ENCODE data around the gene TTLL10.
A peak's percentile ranks its signal among the peaks of the same experiment; 100 is the strongest.
"Not testable (repeated sequence)": the region's sequence is repeated elsewhere in the genome, so short reads cannot be mapped to it uniquely, and the experiment has no call there.

TTLL10 gene

DNA sequence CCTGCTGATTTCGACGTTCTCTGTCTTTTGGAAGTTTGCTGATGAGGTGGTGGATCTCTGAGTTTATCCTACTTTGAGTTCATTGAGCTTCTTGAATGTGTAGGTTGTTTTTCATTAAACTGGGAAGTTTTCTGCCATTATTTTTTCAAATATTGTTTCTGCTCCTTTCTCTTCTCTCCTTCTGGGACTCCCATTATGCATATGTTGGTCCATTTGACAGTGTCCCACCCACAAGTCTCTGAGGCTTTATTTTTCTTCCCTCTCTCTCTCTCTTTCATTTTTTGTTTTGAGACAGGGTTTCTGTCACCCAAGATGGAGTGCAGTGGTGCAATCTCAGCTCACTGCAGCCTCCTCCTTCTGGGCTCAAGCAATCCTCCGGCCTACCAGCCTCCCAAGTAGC lies 21.0 kb downstream of the TTLL10 start:
- DNase-seq = no peak

DNA sequence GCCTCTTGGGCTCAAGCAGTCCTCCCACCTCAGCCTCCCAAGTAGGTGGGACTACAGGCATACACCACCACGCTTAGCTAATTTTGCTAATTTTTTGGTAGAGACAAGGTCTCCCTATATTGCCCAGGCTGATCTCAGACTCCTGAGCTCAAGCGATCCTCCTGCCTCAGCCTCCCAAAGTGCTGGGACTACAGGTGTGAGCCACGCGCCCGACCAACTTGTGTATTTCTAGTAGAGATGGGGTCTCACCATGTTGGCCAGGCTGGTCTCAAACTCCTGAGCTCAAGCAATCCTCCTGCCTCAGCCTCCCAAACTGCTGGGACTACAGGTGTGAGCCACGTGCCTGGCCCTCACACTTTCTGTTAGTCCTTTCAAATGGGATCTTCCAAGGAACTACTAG lies 22.0 kb downstream of the TTLL10 start:
- not testable (repeated sequence) for DNase-seq

DNA sequence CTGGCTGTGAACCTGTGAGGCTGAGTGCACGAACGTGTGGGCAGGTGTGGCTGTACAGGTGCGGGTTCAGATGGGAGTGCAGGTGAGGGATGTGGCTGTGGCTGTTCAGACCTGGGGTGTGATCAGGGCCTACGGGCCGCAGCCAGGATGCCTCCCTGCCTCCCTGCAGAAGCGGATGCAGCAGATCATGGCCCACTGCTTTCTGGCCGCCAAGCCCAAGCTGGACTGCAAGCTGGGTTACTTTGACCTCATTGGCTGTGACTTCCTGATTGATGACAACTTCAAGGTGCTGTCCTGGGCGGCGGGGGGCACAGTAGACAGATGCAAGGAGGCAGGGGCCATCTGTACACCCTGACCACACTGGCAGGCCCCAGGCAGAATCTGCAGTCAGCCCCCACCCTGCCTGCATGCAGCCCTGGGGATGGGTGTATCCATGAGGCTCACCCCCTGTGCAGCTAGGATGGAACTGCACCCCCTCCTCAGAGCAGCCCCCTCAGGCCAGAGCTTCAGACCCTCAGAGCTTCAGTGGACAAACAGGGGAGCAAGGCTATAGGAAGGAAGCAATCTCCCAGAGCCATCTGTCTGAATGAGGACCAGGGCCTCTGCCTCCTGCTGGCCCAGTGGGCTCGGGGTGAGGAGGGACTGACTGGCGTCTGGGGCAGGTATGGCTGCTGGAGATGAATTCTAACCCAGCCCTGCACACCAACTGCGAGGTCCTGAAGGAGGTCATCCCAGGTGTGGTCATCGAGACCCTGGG lies 22.9 kb downstream of the TTLL10 start:
- no peak for DNase-seq

DNA sequence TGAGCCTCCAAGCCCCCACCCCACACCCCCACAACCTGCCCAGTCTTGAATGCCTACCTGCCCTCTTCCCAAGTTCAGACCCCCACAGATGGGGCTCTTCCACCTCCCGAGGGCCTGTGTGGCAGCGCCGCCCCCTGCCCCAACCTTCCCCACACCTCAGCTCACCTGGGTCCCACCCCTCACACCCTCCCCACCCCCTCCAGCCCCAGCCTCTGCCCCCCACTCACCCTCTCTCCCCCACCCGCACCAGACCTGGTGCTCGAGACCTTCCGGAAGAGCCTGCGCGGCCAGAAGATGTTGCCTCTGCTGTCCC lies 23.5 kb downstream of the TTLL10 start:
- no peak for DNase-seq

DNA sequence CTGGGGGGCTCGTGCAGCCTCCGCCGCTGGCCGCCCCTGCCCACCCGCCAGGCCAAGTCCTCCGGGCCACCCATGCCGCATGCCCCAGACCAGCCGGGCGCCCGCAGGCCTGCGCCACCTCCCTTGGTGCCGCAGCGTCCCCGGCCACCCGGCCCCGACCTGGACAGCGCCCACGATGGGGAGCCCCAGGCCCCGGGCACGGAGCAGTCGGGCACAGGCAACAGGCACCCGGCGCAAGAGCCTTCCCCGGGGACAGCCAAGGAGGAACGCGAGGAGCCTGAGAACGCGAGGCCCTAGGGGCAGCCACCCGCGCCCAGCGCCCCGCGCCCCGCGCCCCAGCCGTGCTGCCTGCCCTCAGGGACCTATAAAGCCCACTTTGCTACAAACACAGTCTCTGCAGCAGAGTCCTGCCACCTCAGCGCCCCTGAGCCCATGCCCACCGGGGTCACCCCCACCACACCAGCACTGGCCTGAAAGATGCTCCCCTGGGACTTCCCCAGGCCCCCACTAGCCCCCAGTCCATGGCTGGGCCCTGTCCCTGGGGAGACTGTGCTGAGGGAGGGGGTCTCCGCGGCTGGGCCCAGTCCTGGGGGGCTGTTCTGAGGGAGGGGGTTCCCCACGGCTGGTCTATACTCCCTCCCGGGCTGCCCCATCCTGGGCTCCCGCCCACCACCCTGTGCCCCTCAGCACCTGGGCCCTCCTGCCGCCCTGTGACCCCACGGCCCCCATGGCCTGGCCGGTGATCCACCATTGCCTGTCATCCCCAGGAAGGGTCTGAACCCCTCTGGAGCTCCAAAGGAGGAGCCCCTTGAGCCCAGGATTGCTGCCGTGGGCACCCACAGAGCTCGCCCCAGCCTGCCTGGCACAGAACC lies 24.1 kb downstream of the TTLL10 start:
- DNase-seq = no peak

DNA sequence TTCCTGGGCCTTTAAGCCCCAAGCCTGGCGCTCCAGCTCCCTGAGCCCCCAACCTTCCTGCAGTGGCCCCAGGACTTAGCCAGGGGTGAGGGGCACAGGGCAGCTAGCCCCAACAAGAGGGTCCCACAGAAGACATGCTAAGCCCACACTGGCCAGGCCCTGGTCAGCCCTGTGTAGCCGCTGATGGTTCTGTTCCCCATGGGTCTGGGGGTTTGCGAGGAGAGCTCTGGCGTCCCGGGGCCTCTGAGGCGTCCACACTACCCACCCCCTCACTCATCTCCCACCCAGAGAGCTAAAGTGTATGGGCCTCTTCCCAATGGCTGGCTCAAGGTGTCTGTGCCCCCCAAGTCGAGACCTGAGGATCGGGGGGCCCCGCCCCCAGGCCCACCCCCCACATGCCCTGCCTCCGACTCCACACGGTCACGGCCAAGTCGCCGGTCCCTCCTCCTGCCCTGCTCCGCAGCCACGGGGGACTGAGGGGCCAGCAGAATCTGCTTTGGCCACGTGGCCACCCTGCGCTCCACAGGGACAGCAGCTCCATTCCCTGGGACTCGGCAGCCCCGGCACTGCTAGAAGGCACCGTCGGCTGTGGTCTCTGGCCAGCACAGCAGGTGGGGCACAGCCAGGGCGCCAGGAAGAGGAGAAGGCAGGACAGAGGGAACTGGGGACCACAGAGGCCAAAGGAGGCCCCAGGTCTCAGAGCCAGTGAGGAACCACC lies 24.9 kb downstream of the TTLL10 start:
- DNase-seq = no peak

DNA sequence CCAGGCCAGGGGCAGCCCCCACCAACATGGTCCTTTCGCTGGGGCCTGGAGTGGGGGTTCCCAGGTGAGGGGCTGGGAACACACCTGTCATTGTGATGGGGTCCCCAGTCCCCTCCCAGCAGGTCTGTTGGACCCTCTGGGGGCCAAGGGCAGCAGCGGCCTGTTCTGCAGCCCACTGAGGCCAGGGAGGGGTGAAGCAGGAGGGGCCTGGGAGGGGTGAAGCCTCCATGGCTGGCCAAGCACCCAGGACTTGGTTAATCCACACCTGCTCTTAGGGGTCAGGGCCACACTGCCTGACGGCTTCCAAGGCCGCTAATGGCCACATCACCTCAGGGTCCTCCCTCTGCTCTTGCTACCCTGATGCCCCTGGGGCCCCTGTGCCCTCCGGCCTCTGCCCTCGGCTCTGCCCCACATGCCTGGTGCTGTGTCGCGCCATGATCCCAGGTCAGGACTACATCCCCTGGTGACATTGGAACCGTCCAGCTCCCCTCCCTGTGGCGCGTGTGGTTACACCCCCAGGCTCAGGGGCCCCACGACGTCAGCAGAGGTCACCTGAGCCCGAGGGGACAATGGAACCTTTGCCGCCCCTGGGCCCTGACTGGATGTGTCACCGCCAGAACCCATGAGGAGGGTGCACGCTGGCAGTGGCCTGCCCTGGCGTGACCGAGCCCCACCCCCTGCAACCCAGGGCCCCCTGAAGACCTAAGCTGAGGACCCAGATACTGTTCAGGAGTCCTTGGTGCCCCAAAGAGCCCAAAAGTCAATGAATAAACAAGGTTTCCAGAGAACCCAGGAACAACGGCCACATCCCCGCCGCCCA lies 25.7 kb downstream of the TTLL10 start:
- DNase-seq = no peak

DNA sequence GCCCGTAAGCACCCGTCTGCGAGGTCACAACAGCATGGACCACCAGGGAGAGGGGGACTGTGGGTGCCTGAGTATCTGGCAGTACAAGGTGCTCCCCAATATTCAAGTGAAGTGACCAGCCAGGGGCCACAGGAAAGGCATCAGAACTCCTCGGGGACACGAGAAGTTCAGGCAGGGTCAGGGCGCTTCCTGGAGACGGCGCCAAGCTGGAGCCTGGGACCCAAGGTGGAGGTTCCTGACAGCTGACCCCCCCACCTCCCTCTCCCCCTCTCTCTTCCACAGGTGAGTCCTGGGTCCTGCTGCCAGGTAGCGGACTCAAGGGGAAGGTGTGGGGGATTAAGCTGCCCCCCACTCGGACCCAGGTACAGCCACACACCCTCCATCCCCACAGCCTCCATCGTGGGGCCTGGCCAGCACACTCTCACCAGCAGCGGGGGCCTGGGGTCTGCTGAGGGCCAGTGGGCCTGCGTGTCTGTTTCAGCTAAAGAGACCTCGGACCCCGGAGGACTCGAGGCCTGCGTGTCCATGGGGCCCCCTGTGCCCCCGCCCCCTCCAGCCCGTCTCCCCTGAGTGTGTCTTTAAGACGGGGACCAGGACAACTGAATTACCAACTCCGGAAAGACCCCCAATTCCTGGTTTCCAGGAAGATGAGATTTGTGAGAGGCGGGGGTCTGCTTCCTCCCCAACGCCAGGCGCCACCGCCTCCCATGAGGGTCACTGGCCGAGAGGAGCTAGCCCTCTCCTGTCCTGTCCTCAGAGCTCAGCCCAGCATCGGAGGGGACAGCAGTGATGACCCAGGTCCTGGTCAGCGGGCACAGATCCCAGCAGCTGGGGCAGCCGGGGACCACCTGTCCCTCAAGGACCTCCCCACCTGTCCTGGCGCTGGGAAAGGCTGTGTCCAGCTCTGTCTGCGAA lies 26.5 kb downstream of the TTLL10 start:
- no peak for DNase-seq

DNA sequence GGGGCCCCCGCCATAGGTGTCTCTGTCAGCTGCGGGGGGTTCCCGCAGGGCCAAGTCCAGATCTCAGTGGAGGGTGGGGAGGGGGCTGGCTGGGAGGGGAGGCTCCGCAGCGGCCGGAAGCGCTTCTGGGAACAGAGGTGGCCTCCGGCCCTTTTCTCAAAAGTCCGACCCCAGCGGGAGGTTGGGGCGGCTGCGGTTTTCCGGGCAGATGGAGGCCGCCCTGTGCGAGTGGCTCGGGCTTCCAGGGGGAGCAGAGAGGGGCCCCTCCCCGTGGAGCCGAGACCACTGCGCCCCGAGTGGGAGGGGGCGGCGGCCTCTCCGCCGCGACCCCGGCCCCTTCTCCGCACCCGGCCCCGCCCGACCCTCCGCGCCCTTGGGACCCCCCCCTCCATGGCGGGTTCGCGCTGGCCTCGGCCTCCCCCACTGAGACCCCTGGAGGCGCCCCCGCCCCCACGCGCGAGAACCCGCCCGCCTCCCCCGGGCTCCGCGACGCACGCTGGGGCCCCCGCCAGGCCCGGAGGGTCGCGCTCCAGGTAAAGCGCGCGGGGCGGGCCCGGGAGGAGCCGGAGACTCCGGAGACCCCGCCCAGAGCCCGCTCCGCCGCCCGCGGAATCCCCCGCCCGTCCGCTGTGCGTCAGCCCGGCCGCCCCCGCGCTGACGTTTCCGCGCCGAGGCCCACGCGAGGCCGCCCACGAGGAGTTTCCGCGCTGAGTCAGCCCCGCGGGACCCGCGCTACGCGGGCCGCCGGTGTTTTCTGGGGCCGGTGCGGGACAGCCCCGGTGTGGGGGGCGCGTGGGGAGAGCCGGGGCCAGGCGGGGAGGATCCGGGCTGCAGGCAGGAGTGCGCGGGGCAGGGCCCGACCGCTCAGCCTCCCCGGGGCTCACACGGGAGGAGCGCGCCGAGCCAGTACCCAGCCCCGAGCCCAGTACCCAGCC lies 27.5 kb downstream of the TTLL10 start:
- peak; percentile 90 for DNase-seq

DNA sequence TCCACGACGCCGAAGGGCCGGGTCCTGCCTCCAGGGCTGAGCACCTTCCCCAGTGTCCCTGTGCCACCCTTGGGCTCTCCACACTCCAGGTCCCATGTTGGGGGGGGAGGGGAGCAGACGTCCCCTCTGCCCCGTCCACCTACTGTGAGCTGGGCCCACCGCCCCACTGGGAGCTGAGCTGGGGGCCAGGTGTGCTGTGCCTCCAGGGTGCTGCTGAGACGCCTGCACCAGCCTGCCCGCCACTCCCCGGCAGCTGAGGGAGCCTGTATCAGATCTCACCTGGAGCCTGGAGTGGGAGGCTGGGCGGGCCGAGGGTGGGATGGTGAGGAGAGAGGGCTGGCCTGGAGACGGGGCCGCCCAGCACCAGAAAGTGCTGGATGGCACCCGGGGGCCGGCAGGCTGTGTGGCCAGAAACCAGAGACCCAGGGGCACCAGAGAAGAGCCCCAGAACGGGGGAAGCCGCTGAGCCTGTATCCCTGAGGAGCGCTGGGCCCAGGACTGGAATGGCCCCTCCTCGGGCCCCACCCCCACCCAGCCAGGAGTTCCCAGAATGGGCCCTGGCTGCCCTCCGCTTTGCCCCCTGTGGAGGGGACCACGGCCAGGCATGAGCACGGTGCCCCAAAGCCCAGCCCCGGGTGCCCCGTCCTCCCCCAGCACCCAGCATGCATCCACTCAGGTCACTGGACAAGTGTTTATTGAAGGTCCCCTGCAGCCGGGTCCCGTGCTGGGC lies 29.3 kb downstream of the TTLL10 start:
- DNase-seq = no peak

DNA sequence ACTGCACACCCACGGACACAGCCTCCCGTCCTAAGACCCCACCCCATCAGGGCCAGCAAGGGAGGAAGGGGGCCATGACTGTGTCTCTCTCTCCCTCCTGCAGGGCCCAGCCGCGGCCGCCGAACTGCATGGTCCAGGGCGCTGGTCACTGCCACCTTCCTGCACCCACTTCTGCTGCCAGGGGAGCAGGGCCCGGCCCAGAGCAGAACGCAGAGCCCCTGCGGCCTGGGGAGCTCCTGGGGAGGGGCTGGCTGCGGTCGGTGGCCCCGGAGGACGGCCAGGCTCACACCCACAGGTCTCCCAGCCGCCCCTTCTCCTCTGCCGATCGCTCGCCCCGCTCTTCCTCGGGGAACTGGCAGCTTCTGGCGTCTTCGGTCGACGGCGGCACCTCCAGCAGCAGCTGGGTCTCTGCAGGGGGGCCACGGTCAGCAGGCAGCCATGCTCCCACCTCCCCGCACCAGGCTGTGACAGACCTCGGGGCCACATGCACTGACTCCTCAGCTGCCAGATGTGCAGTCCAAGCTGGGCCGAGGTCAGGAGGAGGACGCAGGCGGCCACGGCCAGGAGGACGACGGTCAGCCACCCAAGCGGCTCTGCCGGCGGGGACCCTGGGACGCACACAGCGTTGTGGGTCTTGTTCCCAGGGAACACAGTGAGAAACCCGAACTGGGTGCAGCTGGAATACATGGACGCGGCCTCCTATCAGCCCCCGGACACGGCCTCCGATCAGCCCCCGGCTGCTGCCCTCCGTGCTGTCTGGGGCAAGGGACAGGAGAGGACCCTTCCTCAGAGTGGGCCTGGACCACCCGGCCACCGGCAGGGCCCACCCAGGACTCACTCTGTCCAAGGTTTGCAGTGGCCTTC lies 30.1 kb downstream of the TTLL10 start:
- DNase-seq = no peak

DNA sequence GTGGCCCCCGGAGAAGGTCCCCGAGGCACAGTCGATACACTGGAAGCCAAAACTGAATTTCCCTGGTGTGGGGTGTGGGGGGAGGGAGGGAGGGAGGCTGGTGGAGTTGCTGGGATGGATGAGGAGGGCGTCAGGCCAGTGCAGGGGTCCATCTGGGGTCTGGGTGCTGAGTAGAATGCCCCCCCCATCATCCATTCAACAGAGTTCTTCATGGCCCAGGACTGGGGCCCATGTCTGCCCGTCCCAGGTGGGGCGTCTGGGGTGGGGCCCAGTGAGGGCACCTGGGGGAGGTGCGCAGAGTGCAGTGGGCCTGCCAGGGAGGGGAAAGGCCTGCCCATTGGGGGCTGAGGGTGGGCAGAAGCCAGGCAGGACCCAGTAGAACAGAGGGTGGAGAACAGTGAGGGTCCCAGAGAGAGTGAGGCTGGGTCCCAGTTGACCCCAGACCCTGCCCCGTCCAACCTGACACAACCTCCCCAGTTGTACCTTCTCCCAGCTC lies 30.8 kb downstream of the TTLL10 start:
- no peak for DNase-seq

DNA sequence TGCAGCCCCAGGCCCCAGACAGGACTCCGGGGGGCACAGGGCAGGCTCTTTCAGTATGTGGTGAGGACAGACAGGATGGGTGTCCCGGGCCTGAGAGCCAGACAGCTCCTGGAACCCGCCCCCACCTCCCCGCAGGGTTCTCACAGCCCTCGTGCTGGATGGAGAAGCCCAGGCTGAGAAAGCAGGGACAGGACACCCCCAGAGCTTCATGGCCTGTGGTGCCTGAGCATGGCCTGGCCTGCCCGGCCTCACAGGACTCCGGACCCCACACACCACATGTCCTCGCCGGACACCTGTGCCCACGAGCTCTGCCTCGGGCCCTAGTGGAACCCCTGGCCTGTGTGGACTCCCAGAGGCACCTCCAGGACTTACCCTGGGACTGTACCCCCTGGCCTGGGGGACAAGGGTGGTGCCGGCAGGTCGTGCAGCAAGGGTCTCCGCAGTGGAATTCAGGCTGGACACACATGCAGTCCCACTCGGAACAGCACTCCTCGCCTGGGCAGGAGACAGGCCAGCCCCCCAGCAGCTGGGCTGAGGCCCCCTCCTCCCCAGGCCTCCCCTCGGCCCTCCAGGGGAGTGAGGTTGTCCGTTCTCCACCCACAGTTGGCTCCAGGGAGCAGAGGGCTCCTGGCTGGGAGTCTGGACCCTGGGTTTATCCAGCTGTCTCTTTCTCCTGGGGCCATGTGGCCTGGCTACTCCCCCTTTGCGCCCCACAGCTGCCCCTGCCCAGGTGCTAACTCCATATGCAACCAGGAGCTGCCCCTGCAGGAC lies 31.5 kb downstream of the TTLL10 start:
- no peak for DNase-seq

DNA sequence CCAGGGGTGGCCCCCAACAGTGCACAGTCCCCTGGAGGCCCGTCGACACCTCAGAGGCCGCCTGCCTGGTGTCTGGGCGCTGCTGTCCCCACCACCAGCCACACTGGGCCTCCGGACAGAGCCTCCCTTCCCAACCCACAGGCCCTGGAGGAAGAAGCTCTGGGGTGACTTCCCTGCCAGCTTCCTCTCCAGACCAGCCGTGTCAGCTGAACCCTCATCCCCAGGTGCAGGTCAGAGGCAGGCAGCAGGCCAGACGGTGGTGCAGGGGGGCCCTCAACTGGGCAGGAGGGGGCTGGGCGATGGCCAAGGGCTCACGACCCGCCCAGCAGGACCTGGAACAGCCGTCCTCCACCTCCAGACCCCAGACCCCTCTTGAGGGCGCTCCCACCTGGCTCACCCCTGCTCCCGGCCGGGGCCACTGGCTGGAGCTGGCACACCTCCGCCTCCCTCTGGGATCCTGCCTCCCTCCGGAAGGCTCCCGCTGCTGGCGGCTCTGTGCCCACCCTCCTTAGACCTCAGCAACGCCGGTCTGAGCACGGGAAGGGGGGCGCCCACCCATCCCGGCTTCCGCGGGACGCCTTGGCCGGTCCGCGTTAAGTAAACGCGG lies 32.2 kb downstream of the TTLL10 start:
- DNase-seq = no peak

DNA sequence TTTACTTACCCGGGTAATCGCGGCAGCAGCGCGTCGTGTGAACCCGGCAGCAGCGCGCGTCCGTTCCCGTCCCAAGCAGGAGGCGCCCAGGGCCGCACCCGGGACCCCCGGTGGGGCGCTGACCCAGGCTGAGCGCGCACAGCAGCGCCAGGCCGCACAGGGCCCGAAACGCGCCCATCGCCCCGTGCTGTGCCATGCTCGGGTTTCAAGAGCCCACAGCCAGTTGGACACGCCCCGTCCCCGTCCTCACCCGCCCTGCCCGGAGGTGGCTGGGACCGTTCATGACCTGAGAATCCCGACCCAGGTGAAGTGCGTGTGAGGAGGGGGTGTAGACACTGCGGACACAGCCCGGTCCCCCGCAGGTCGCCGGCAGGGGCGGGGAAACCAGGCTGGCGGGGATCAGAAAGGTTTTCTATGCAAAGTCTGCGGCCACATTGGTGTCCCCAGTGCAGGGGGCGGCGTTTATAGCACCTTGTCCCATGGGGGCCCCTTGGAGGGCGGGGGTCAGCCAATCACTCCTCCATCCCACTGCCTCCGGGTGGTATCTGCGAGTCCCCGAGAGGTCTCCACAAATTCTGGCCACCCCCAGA lies 32.8 kb downstream of the TTLL10 start, which contains the start of gene TNFRSF18:
TNFRSF18 (minus strand) TSS at position 217 of the 590 bp plus-strand sequence; CDS start at position 196, 21 bp downstream.
- peak; percentile 62 for DNase-seq

DNA sequence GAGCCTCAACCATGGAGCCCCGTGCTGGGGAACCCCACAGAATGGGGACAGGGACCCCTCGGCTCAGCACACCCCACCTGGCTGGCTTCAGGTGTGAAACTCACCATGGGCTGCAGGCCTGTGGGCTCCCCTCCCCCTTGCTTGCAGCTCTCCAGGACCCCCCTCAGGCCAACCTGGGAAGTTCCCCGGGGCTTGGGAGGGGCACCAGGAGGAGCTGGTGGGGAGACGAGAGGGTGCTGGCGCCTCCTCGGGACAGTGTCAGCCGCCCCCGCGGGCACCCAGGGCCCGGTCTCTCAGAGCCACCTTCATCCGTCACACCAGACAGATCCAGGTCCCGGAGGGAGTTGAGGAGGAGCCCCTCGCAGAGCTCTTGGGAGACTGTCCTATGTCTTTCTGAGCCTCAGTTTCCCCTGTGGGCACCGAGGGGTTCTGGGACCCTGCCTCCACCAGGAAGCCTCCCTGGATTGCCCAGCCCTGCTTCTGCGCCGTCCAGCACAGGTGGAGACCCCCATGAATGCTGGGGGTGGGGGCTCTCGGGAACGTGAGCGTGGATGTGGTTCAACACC lies 33.4 kb downstream of the TTLL10 start:
- no peak for DNase-seq

DNA sequence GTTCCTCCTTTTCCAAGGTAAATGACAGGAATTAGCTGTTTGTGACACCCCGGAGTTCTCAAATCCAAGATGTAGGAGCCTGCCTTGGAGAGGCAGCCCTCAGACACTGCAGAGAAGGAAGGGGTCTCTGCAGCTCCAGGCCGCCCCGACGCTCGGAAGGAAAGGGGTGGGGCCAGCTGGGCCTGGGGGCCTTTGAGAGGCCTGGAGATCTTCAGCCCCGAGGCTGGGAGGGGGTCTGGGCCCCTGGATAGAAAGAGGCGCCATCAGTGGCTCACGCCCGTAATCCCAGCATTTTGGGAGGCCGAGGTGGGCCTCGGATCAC lies 33.9 kb downstream of the TTLL10 start:
- no peak for DNase-seq
